ENCODE measurements around the gene NUDT8.
A peak's percentile ranks its signal among the peaks of the same experiment; 100 is the strongest.
"Not testable (repeated sequence)": the region's sequence is repeated elsewhere in the genome, so short reads cannot be mapped to it uniquely, and the experiment has no call there.

NUDT8 gene

DNA sequence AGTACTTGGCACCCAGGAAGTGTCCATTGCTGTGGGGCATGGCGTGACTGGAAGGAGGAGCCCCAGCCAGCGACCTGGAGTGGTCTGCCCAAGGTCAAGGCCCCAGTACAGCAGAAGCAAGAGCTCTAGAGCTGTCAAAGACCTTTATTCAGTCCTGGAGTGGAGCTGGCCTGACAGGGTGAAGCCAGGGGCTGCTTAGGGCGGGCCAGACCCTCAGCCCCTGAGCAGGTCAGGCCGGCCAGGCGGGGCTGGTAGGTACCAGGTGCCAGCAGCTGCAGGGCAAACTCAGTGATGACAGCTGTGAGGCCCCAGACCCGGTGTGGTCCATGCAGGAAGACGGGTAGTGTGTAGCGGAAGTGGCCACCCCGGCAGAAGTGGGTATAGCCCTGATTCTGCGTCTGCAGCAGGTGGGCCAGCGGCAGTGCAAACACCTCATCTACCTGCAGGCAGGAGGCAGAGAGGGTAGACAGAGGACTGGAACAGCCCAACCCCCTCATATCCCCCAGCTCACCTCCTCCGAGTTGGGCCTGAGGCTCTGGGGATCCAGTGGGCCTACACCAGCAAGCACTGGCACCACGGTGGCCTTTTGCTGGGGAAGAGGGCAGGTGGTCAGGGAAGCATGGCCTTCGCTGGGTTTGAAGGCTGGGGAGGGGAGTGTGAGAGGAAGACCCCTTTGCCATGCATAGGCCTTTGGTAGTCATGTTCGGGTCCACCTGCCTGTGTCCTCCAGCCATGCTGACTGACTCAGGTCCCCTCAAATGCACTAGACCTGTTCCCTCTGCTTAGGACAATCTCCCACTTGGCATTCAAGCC is 1.7 kb downstream of the NUDT8 start:
- no peak for DNase-seq

DNA sequence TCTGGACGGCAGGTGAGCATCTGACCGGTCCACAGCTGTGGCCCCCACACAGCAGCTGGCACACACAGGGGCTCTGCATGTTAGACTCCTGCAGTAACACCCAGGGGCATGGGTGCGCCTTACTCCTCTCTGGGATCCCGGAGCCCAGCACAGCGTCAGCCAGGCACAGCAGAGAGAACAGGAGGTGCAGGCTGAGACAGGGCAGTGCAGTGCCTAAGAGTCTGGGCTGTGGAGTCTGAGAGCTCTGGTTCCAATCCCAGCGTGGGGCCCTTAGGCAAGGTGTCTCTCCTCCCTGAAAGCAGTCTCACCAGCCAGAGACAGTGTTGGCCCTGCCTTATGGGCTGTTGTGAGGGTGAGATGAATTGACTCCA is 2.3 kb downstream of the NUDT8 start:
- no peak for DNase-seq

DNA sequence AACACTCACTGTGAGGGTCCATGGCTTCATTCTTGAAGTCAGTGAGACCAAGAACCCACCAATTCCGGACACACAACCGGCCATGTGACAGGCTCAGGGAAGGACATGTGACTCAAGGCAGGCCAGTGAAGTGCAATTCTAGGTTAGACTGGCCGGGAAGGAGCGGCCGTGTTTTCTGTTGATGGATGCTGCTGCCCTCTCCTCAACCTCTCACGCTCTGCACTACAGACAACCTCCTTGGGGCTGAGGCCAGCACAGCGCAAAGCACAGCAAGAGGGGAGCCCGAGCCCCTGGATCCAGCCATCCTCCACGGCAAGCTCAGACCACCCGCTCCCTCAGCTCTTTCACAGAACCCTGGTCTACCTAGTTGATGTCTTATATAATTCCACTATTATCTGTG is 2.8 kb downstream of the NUDT8 start:
- no peak for DNase-seq

DNA sequence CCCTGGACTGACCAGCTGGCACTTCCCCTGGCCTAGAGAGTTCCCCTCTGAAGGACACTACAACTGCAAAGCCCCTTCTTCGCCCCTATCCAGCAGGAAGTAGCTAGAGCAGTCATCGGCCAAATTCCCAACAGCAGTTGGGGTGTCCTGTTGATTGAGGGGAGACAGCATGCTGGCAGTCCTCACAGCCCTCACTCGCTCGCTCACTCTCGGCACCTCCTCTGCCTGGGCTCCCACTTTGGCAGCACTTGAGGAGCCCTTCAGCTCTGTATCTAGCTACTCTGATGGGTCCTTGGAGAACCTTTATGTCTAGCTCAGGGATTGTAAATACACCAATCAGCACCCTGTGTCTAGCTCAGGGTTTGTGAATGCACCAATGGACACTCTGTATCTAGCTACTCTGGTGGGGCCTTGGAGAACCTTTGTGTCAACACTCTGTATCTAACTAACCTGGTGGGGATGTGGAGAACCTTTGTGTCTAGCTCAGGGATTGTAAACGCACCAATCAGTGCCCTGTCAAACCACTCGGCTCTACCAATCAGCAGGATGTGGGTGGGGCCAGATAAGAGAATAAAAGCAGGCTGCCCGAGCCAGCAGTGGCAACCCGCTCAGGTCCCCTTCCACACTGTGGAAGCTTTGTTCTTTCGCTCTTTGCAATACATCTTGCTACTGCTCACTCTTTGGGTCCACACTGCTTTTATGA is 3.5 kb downstream of the NUDT8 start:
- DNase-seq = not testable (repeated sequence)

DNA sequence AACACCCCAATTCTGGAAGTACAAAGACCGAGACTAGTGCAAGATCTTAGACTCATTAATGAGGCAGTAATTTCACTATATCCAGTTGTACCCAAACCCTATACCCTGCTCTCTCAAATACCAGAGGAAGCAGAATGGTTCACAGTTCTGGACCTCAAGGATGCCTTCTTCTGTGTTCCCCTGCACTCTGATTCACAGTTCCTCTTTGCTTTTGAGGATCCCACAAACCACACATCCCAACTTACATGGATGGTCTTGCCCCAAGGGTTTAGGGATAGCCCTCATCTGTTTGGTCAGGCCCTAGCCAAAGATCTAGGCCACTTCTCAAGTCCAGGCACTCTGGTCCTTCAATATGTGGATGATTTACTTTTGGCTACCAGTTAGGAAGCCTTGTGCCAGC is 5.9 kb downstream of the NUDT8 start:
- DNase-seq = not testable (repeated sequence)

DNA sequence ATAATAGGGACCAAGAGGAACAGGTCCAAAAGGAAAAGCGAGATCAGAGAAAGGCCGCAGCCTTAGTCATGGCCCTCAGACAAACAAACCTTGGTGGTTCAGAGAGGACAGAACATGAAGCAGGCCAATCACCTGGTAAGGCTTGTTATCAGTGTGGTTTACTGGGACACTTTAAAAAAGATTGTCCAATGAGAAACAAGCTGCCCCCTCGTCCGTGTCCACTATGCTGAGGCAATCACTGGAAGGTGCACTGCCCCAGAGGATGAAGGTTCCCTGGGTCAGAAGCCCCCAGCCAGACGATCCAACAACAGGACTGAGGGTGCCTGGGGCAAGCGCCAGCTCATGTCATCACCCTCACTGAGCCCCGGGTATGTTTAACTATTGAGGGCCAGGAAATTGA is 6.8 kb downstream of the NUDT8 start:
- not testable (repeated sequence) for DNase-seq

DNA sequence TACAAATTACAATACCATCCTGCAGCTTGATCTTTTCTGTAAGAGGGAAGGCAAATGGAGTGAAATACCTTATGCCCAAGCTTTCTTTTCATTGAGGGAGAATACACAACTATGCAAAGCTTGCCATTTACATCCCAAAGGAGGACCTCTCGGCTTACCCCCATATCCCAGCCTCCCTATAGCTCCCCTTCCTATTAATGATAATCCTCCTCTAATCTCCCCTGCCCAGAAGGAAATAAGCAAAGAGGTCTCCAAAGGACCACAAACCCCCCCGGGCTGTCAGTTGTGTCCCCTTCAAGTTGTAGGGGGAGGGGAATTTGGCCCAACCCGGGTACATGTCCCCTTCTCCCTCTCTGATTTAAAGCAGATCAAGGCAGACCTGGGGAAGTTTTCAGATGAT is 7.8 kb downstream of the NUDT8 start:
- not testable (repeated sequence) for DNase-seq

DNA sequence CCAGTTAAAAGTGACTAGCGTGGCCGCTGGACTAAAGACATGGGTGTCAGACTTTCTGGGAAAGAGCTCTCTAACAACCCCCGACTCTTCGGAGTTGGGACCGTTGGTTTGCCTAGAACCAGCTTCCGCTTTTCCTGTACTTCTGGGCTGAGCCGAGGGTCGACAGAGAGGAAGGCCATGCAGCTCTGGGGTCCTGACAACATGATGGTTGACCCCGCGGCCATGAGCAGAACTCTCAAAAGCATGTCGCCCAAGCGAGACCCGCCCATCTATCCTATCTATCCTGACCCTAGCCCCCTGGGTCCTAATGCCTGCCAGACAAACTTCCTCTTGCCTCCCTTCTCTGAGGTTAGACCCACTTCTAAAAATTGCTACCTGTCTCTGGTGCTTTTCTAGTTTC is 9.1 kb downstream of the NUDT8 start:
- DNase-seq = not testable (repeated sequence)

DNA sequence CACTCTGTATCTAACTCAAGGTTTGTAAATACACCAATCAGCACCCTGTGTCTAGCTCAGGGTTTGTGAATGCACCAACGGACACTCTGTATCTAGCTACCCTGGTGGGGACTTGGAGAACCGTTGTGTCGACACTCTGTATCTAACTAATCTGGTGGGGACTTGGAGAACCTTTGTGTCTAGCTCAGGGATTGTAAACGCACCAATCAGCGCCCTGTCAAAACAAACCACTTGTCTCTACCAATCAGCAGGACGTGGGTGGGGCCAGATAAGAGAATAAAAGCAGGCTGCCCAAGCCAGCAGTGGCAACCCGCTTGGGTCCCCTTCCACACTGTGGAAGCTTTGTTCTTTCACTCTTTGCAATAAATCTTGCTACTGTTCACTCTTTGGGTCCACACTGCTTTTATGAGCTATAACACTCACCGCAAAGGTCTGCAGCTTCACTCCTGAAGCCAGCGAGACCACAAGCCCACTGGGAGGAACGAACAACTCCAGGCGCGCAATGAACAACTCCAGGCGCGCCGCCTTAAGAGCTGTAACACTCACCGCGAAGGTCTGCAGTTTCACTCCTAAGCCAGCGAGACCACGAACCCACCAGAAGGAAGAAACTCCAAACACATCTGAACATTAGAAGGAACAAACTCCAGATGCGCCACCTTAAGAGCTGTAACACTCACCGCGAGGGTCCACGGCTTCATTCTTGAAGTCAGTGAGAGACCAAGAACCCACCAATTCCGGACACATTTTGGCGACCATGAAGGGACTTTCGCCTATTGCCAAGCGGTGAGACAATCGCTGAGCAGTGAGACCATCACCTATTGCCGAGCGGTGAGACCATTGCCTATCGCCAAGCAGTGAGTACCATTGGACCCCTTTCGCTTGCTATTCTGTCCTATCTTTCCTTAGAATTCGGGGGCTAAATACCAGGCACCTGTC is 9.8 kb downstream of the NUDT8 start:
- DNase-seq = not testable (repeated sequence)

DNA sequence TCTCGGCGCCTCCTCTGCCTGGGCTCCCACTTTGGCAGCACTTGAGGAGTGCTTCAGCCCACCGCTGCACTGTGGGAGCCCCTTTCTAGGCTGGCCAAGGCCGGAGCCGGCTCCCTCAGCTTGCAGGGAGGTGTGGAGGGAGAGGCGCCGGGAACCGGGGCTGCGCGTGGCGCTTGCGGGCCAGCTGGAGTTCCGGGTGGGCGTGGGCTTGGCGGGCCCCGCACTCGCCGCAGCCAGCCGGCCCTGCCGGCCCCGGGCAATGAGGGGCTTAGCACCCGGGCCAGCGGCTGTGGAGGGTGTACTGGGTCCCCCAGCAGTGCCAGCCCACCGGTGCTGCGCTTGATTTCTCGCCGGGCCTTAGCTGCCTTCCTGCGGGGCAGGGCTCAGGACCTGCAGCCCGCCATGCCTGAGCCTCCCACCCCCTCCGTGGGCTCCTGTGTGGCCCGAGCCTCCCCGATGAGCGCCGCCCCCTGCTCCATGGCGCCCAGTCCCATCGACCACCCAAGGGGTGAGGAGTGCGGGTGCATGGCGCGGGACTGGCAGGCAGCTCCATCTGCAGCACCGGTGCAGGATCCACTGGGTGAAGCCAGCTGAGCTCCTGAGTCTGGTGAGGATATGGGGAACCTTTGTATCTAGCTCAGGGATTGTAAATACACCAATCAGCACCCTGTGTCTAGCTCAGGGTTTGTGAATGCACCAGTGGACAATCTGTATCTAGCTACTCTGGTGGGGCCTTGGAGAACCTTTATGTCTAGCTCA is 10.7 kb downstream of the NUDT8 start:
- DNase-seq = not testable (repeated sequence)

DNA sequence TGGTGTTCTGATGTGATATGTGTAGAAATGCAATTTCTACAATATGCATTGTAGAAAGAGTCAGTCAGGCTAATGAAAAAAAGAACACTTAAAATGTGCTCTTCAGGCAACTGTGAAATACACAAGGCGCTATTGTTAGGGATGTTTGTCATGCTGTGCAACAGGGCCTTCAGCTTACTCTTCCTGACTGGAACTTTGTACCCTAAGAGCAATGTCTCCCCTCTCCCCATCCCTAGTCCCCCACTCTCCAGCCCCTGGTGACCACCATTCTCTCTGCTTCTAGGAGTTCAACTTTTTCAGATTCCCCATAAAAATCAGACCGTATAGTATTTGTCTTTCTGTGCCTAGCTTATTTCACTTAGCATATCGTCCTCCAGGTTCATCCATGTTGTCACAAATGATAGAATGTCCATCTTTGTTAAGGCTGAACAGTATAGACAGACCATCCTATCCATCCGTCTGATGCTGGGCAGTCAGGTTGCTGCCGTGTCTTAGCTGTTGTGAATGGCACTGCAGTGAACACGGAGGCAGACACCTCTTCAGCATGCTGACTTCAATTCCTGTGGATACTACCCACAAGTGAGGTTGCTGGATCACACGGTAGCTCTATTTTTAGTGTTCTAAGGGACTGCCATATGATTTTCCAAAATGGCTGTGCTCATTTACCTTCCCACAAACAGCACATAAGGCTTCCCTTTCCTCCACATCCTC is 12.3 kb downstream of the NUDT8 start:
- no peak for DNase-seq

DNA sequence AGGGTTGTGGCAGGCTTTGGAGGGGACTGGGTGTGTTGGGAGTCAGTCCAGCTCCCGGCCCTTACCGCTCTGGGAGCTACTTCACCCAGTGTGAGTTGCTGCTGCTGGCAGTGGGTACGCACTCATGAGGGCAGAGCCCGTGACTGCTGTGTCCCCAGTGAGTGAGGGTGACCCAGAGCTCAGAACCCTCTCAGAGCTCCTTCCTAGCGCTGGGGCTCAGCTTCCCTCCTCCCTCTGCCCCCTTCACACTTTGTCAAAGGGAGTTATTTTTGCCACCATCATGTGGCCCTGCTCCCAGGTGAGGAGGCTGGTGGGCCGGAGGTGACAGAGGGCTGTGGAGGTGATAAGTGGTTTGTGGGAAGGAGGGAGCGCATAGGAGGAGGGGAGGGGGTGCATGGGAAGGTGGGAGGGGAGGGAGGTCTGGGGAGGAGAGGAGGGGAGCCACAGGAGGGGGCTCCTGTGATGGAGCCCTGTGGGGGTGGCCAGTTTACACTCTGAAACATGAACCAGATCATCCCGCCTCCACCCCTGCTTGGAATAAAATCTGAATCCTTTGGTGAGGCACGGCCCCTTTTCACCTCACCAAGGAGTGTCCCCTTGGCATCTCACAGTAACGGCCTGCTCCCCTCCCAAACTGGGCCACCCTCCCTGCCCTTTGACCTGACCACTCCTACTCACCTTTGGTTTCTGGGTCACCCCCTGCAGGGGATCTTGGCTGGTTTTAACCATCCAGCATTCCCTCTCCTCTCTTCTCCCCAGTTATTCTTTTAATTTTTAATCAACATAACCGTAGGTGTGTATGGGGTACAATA is 13.1 kb downstream of the NUDT8 start:
- no peak for DNase-seq

DNA sequence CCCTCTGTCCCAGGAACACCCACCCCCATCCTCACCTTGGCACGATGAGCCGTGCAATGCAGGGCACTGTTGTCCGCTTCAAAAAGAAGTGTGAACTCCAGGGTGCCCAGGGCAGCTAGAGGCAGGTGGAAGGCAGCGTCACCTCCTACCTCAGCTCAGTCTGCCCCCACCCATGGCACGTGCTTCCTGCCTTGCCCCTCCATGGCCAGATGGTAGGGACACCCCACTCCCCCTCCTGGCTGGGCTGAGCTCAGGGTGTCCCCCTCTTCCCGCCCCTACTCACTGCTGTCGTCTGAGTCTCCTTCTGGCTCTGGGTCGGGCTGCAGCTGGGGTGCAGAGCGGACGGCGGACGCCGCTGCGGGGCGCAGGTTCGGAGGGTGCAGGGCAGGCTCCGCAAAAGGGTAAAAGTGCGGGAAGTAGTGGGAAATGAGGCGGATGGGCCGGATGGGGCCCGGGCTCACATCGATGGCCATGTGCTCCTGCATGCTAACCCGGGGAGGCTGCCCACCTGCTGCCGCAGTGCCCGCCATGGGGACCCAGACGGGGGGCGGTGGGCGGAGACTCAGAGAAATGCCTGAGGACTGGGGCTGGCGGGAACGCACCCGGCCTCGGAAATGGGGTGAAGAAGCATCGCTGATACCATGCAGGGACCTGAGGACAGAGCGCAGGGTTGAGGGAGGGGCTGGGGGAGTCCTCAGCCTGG is 13.9 kb downstream of the NUDT8 start:
- no peak for DNase-seq

DNA sequence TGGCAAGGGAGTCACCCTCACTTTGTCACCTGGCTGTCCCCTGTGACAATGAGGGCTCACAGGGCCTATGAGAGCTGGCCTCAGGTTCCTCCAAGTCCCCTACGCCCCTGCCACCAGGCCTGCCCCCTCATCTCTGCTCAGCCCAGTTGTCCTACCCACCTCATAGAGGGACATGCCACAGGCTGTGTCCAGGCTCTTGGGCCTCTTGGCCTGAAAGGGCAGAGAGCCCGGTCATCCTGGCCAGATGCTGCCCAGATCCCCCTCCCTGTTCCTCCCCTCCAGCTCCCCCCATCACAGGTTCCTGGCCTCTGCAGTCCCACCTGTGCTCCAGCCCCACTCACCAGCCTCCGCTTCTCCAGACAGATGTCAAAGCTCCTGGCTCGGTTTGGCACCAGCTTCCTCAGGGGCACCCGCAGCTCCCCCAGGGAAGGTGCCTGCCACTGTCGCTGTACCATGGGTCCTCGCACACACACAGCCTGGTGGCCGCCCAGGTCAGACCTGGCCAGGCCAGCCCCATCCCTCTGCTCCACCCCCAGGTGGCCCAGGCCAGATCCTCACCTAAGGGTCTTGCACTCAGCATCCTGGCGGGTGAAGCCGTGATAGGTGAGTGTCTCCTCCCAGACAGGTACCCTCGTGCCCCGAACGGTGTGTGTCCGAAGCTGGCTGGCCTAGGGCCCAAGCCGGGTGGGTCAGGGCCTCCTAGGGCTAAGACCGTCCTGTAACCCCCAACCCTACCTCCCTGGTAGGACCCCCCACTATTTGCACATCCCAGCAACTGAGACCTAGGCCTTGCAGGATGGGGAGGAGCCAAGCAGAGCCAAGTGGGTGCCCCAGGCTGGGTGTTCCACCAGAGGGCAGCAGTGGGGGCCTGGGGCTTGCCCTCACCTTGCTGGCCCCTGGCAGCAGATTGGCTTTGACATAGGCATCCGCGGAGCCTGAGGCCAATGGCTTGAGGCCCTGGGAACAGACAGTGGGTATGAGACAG is 14.7 kb downstream of the NUDT8 start:
- no peak for DNase-seq

DNA sequence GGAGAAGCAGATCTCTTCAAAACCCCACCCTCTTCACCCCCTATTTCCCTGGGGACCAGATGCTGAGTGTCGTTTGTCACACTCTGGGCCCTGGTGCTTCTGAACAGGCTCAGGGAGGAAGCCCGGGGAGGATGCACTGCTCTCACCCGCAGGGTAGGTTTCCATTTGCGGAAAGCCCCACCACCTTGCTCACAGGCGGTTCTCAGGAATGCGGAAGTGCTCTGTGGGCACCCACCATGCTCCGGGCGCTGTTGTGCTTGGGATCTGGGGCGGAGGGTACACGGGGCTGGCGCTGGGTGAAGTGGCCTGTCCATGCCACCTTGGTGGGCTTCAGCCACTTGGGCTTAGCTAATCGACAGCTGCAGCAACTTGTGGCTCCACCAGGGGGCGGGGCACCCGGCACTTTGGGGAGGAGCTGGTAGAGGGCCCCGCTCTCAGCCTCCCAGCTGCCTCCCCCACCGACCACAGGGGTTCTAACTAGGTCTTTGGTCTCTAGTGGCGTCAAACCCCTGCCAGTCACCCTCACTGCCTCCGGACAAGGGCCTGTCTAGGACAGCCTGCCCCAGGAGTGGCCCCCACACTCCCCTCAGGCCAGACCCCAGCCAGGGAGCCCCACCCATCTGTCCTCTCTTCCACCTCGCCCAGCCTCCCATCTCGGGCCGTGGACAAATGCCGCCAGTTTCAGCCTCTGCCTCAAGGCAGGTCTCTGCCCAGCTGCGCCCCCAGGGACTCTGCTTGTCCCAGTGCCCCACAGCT is 15.6 kb downstream of the NUDT8 start:
- peak in 4 of 14 donors; percentile 18 to 36 (median 28) for DNase-seq

DNA sequence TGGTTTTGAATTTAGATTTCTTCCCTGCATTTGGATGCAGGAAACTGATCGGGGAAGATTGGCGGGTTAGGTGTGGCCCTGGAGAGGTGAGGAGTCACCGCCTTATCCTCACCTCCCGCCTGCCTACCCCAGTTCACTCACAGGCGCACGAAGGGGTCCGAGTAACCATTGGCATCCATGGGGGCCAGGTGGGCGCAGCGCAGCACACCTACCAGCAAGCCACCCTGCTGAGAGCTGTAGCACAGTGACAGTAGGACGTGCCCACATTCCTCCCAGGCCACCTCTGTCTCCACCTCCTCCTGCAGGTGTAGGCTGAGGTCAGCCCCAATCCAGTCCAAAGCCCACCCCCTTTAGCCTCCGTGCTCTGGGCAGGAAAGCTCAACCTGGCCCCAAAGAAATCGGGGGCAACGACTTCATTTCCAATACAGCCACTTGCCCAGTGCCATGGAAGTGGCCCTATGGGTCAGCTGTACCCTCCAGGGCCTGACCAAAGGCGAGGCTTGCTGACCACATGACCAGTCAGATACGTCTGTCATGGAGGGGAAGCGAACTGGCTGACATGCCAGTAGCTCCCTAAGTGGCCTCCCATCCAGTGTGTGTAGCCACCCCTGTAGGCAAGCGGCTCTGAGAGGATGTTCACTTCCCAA is 16.3 kb downstream of the NUDT8 start:
- no peak for DNase-seq

DNA sequence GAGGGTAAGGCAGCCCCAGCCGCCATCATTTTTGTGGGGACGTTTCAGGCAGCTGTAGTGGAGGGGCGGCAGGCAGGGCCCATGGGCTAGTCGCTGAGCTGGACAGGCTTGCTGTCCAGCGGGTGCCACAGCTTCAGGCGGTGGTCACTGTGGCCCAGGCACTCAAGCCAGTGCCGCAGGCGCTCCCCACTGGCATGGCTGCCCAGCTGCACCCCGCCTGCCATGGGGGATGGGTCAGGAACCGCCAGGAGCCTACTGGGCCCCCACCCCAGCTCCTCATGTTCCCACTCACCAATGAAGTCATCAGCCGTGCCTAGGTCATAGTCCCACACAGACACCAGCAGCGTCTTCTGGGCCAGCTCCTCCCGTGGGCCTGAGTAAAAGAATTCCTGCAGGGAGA is 17.0 kb downstream of the NUDT8 start:
- DNase-seq = no peak

Data from C1 segment of cervical spinal cord (tissue), 14 donors.